Mucosa of descending colon (tissue), 3 donors: Measurements from ENCODE around the gene GDF11. TPM values are rescaled to one million over a fixed set of nuclear protein-coding genes. Genes with fewer than 3 reads are reported as not detected.

ENCODE experiments used
- ATAC-seq: fragments of 200-7000 bp; cut with Tn5 transposase; one replicate; pipeline ENCODE4 v1.9.1; 2020; ENCODE audit warnings: mild to moderate bottlenecking, moderate library complexity
- DNase-seq, 3 donors: peaks; one replicate each; pipeline ENCODE4 v3.0.0-alpha.2; 2020
- H3K36me3 ChIP-seq: fragments of 200-600 bp; one replicate; pipeline ENCODE4 v1.8.0; 2021; ENCODE audit warnings: low read depth, mild to moderate bottlenecking
- H3K4me1 ChIP-seq: fragments of 200-600 bp; one replicate; pipeline ENCODE4 v1.8.0; 2021; ENCODE audit warnings: low read depth, mild to moderate bottlenecking
- H3K4me3 ChIP-seq: fragments of 200-600 bp; one replicate; pipeline ENCODE4 v1.8.0; 2021; ENCODE audit warnings: mild to moderate bottlenecking
- H3K9me3 ChIP-seq: fragments of 200-600 bp; one replicate; pipeline ENCODE4 v1.8.0; 2021; ENCODE audit warnings: mild to moderate bottlenecking
- intact Hi-C, 2 donors: fragments of 100-400 bp; cut with DNase I in 1 of 2; cut with micrococcal nuclease in 1 of 2; formaldehyde crosslinking; loops; one replicate each; pipeline versions ENCODE4 v1.11.0 to v1.11.1; 2022; cut with DNase I, micrococcal nuclease
- total RNA-seq, 3 donors: library from RNA; stranded (reverse); fragmentation: NEBNext Ultra II Directional in 2 of 3; extraction: Animal tissue kit (Norgen Biotek cat#: 25700) in 2 of 3; gene quantifications; one replicate each; pipeline versions ENCODE4 v1.2.1 to v1.2.4, GENCODE V29; 2021 to 2023
- TF ChIP-seq, protein P1 (sequence below): fragments of 200-600 bp; IDR thresholded peaks from one replicate; pipeline ENCODE4 v1.8.0; 2022; ENCODE audit warnings: antibody characterized with exemption, mild to moderate bottlenecking
- donor health status: DM: no; HTN: no; CAD: no; lungs with moderate emphysema.
- donor health status: DM: no; HTN: no; CAD: no.
- donor health status: DM: no; HTN: yes; CAD: no.

GDF11 gene
- total RNA-seq, 3 donors from 2014 or later: 1.0 to 13.8 (median 2.8) TPM

DNA sequence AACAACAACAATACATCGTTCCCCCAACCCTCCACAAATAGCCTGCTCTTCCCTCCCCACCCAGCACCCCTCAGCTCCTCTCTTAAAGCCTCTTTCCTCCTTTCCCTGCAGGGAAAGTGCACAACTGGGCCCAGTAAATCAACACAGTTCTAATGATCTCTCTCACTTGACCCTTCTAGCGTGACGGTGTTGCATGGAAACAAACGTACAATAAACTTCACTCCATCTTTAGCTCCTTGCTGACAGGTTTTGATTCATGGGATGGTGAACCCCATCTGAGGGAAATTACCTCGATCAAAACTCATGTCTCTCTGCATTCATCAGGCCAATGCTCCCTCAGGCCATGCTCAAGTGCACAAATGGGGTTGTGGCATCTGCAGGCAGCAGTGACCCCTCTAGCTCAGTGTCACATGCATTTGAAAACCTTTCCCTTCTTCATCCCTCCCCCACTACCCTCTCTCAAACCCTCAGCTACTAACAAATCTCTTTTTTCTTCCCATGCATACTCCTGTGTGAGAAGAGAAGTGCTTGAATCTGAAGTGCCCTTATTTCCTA lies 22.9 kb downstream of the GDF11 start:
- no peak overlapping the region for H3K4me3 ChIP-seq
- TF ChIP-seq, protein P1, sequence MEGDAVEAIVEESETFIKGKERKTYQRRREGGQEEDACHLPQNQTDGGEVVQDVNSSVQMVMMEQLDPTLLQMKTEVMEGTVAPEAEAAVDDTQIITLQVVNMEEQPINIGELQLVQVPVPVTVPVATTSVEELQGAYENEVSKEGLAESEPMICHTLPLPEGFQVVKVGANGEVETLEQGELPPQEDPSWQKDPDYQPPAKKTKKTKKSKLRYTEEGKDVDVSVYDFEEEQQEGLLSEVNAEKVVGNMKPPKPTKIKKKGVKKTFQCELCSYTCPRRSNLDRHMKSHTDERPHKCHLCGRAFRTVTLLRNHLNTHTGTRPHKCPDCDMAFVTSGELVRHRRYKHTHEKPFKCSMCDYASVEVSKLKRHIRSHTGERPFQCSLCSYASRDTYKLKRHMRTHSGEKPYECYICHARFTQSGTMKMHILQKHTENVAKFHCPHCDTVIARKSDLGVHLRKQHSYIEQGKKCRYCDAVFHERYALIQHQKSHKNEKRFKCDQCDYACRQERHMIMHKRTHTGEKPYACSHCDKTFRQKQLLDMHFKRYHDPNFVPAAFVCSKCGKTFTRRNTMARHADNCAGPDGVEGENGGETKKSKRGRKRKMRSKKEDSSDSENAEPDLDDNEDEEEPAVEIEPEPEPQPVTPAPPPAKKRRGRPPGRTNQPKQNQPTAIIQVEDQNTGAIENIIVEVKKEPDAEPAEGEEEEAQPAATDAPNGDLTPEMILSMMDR: no peak
- no peaks in the 10 kb centered on the region for H3K36me3 ChIP-seq
- DNase-seq (no peak), ATAC-seq (no peak)
- no peaks in the 10 kb centered on the region for H3K9me3 ChIP-seq
- intact Hi-C loops: no loop called here
- H3K4me1 ChIP-seq: no peaks in the 10 kb centered on the region

- ATAC-seq (no peak), DNase-seq (no peak)
- intact Hi-C loops: no loop called here
- TF ChIP-seq, protein P1: no peak
- no peak overlapping the region for H3K4me3 ChIP-seq
- no peaks in the 10 kb centered on the region for H3K9me3 ChIP-seq
- no peaks in the 10 kb centered on the region for H3K36me3 ChIP-seq
- no peaks in the 10 kb centered on the region for H3K4me1 ChIP-seq
Observed at GRCh38 chr12:55767156-55767555, 24.2 kb downstream of the GDF11 start.

- TF ChIP-seq, protein P1: no peak
- Histone ChIP-seq H3K4me3 (no peak overlapping the region), H3K9me3 (no peaks in the 10 kb centered on the region), H3K4me1 (no peaks in the 10 kb centered on the region), H3K36me3 (no peaks in the 10 kb centered on the region)
- DNase-seq (no peak), ATAC-seq (no peak)
- intact Hi-C loops: no loop called here
Observed at GRCh38 chr12:55771736-55772135, 28.8 kb downstream of the GDF11 start.

DNA sequence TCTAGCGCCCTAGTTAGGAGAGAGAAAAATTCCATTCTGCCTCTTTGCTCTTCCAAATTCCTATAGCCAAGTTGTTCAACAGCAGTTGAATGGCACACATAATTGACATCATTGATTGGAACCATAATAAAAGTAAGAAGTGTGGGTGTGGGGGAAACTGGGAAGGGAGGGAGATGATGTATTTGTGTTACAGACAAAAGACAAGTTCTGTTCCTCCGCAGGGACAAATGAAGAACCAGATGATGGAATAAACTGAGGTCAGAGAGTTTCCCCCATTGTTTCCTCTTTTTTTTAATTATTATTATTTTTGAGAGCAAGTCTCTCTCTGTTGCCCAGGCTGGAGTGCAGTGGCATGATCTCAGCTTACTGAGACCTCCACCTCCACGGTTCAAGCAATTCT lies 34.9 kb downstream of the GDF11 start:
- no peaks in the 10 kb centered on the region for H3K9me3 ChIP-seq
- H3K36me3 ChIP-seq: peaks cover 3% of the 10 kb centered on the region
- intact Hi-C loops: no loop called here
- DNase-seq: no peak
- TF ChIP-seq, protein P1: no peak
- no peak overlapping the region for H3K4me3 ChIP-seq
- no peaks in the 10 kb centered on the region for H3K4me1 ChIP-seq
- ATAC-seq: no peak

GRCh38 chr12:55780685-55781084 lies 37.8 kb downstream of the GDF11 start:
- TF ChIP-seq, protein P1: no peak
- Histone ChIP-seq H3K4me3 (no peak overlapping the region), H3K4me1 (no peaks in the 10 kb centered on the region), H3K9me3 (no peaks in the 10 kb centered on the region), H3K36me3 (peaks cover 3% of the 10 kb centered on the region)
- no peak for ATAC-seq
- intact Hi-C loops: no loop called here
- DNase-seq: no peak

DNA sequence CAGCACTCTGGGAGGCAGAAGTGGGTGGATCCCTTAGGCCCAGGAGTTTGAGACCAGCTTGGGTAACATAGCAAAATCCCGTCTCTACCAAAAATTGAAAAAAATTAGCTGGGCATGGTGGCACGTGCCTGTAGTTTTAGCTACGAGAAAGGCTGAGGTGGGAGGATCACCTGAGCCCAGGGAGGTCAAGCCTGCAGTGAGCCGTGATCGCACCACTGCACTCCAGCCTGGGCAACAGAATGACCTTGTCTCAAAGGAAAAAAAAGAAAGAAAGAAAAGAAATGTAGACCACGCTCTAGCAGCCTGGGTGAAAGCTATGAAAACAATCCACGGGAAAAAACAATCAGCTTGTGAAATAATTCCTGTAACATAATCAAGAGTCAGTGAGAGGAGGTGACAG lies 45.6 kb downstream of the GDF11 start:
- peaks cover 7% of the 10 kb centered on the region for H3K36me3 ChIP-seq
- TF ChIP-seq, protein P1: no peak
- DNase-seq: no peak

More for the DNA sequence above, 45.6 kb downstream of the GDF11 start:
- H3K4me1 ChIP-seq: no peaks in the 10 kb centered on the region
- no peak overlapping the region for H3K4me3 ChIP-seq
- no peak for ATAC-seq
- intact Hi-C loops: no loop called here
- H3K9me3 ChIP-seq: no peaks in the 10 kb centered on the region
